ENCODE results near the gene C5orf47.

The C5orf47 gene

DNA sequence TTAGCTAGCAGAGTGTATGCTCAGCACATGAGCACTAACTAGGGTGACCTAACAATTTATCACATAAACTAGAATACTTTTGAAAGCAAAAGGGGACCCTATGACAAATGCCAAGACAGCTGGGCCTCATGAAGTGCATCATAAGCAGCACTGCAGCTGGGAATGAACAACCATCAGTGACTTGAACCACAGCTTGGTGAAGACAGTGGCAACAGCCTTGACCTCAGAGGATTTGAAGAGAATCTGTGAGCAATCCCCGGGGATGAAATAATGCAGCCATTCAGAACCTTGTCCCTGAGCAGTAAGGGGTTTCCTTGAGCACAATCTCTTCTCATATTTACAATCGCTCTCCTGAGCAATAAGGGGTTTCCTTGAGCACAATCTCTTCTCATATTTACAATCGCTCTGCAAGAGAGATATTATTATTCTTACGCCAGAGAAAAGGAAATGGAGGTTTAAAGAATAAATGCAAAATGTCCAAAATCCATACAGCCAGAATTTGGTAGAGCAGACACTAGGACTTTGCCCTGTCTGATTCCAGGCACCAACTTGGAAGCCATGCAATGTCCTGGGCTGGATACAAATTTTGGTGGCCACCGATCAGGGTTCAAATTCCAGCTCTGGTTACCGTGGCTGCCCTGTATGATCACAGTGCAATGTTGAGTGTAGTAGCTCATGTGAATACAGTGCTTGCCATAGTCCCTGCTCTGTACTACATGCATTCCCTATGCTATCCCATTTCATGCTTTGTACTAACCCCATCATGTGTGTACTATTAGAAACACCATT lies 55.7 kb downstream of the C5orf47 start:
- DNase-seq (ENCODE audit: low read depth), result no peak

DNA sequence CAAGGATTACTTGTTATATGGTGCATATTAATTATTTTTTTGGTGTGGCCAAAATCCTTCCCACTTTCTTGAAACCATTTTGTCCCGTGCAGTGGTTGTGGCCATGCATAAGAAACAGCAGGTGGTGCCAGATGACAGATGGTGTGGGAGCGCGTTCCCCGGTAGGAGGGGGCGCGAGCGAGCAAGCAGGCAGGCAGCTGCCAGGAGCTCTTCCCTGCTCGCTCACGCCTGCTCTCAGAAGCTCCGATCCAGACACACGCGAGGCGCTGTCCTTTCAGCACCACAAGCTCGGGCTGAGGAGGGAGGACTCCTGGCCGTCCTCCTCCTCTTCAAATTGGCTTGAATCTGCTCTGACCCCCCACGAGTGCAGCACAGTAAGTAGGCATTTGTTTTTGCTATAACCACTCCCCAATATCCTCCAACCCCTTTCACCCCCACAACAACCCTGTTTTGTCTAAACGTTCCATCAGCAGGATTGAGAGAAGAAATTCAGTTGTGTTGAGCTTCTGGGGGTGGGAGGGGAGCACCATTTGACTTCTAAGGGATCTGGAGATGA lies 56.6 kb downstream of the C5orf47 start, which contains the start of gene NSG2:
Gene NSG2, plus strand, starts transcription at position 237 of the 556 bp plus-strand sequence. CDS start 1,050 bp downstream, outside the sequence.
- DNase-seq (ENCODE audit: low read depth), result peak; percentile 11

DNA sequence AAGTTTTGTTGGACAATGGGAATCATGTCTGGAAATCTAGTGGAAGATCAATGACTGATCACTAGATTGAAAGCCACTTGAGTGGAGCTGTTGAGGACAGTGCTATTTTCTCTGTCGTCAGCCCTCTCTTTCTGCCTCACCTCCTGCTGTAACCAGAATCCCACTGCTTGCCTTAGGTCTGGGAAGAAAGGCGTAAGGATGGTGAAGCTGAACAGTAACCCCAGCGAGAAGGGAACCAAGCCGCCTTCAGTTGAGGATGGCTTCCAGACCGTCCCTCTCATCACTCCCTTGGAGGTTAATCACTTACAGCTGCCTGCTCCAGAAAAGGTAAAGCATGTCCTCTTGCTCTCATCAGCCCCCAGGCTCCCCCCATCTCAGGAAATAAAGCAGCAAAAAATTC lies 57.6 kb downstream of the C5orf47 start:
- no peak for DNase-seq (ENCODE audit: low read depth)

DNA sequence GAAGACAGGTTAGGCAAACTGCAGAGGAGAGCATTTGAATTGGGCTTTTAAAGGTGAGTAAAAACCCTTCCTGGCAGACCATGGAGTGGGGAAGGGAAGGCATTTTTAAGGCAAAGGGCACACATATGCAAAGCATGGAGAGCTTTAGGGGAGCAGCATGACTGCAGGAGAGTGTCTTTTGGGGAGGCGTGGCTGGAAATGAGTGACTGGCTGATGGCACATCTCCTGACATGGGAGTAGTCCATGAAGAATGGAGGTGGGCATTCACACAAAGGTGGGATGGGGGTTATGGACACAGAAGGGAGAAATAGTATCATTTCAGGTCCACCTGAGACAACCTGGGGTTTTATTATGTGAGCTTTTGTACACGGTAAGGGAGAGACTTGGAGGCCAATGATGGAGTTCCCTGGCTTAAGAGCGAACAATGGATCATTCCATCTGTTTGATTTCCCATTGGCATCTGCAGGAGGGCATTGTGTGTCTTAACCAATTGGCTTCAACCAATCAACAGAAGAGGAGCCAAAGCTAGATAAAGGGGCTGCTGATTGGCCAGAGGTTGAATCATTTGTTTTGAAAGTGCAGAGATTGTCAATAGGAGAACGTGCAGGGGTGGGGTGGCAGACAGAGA lies 58.6 kb downstream of the C5orf47 start:
- DNase-seq (ENCODE audit: low read depth), result no peak

DNA sequence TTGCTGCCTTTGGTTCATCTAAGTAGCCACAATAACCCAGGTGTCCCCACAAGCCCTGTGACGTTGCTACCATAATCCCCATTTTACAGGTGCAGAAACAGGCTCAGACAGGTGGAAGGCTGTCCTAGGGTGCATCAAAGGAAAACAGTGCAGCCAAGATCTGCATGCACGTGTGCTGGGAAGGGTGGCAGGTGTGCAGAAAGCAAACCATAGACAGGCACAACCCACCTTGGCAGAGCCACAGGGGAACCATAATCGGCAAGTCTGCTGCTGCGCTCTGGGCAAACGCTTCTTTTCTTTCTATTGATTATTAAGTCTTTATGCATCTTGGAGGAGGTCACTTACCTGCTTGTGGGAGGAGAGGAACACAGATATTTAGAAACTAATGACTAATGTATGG lies 63.7 kb downstream of the C5orf47 start:
- DNase-seq (ENCODE audit: low read depth), result no peak

DNA sequence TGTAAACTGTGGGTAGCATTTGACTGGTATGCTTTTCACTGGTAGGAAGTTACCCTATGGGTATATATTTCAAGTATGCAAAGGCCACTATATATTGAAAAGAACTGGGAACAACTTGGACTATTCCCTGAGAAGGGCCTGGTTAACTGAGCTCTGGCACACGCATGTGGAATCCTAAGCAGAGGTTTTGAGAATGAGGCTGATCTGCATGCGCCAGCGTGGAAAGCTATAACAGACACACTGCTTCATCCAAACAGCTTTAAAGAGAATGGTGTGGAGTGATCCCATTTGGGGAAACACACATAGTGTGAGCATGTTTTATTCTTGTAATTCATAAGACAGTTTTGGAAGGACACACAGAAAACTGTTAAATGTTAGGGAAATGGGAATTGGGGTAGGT lies 64.9 kb downstream of the C5orf47 start:
- no peak for DNase-seq (ENCODE audit: low read depth)

Data from GM04504 (cell line).